ENCODE data around the gene ZBTB20. TPM values are rescaled to one million over a fixed set of nuclear protein-coding genes. Genes with fewer than 3 reads are reported as not detected.

ZBTB20 gene
- total RNA-seq, 1 experiment from 2014 or later: 3.7 TPM

DNA sequence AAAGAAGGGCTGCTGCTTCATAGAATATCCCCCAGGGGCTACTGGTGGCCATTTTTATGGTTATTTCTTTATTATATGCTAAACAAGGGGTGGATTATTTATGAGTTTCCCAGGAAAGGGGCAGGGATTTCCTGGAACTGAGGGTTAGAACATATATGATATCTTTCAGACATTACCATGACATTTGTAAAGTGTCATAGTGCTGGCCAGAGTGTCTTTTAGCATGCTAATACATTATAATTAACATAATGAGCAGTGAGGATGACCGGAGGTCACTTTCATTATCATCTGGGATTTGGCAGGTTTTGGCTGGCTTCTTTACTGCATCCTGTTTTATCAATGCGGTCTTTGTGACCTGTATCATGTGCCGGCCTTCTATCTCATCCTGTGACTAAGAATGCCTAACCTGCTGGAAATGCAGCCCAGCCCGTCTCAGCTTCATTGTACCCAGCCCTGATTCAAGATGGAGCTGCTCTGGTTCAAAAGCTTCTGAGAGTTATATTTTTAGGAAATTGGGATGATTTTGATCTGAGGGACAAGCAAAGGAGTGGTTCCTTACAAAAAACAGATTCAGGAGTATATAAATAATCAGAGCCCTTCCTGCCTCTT, 9.1 kb upstream of the ZBTB20 start:
- ChIA-PET CTCF (no interaction called here), POLR2A (ENCODE audit: unreplicated experiment) (no interaction called here)
- H3K36me3 ChIP-seq (ENCODE audit: low read depth, low read length): no peaks in the 10 kb centered on the region
- no peaks in the 10 kb centered on the region for H3K9me2 ChIP-seq (replicated peaks; ENCODE audit: low read length)
- H3K27ac ChIP-seq (ENCODE audit: low read length): no peak overlapping the region
- no TSS peak for BruUV-seq (replicated peaks)
- H3K27me3 ChIP-seq (ENCODE audit: low read length): 0 out of 2 replicates have a peak, but pooled peaks cover 5% of the 10 kb centered on the region
- H3K79me2 ChIP-seq (ENCODE audit: low read length): no peaks in the 10 kb centered on the region
- no peaks in the 10 kb centered on the region for H4K20me1 ChIP-seq (ENCODE audit: low read length)
- intact Hi-C loops (cut with micrococcal nuclease): no loop called here
- H3K4me1 ChIP-seq (ENCODE audit: insufficient read depth, low read length): no peaks in the 10 kb centered on the region
- H2AFZ ChIP-seq (ENCODE audit: low read length): no peak overlapping the region
- DNase-seq (peak; percentile 26), ATAC-seq (peak; percentile 86)
- H3K4me3 ChIP-seq (ENCODE audit: low read length): no peak overlapping the region
- H3F3A ChIP-seq (ENCODE audit: low read length, unreplicated experiment): no peaks in the 10 kb centered on the region
- TF ChIP-seq, protein P1, sequence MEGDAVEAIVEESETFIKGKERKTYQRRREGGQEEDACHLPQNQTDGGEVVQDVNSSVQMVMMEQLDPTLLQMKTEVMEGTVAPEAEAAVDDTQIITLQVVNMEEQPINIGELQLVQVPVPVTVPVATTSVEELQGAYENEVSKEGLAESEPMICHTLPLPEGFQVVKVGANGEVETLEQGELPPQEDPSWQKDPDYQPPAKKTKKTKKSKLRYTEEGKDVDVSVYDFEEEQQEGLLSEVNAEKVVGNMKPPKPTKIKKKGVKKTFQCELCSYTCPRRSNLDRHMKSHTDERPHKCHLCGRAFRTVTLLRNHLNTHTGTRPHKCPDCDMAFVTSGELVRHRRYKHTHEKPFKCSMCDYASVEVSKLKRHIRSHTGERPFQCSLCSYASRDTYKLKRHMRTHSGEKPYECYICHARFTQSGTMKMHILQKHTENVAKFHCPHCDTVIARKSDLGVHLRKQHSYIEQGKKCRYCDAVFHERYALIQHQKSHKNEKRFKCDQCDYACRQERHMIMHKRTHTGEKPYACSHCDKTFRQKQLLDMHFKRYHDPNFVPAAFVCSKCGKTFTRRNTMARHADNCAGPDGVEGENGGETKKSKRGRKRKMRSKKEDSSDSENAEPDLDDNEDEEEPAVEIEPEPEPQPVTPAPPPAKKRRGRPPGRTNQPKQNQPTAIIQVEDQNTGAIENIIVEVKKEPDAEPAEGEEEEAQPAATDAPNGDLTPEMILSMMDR (conservative IDR thresholded peaks at IDR 0.05; ENCODE audit: low read depth, low read length): no peak
- TF ChIP-seq EZH2 (IDR thresholded peaks at IDR 0.05; ENCODE audit: low read length, unreplicated experiment): no peak
- no peak for TF ChIP-seq EZH2phosphoT487 (IDR thresholded peaks at IDR 0.05; ENCODE audit: borderline replicate concordance, low read length)
- no peak overlapping the region for H3K9ac ChIP-seq (ENCODE audit: low read length)
- H3K9me3 ChIP-seq (ENCODE audit: low read length): no peaks in the 10 kb centered on the region
- no peak overlapping the region for H3K4me2 ChIP-seq (ENCODE audit: low read length)

DNA sequence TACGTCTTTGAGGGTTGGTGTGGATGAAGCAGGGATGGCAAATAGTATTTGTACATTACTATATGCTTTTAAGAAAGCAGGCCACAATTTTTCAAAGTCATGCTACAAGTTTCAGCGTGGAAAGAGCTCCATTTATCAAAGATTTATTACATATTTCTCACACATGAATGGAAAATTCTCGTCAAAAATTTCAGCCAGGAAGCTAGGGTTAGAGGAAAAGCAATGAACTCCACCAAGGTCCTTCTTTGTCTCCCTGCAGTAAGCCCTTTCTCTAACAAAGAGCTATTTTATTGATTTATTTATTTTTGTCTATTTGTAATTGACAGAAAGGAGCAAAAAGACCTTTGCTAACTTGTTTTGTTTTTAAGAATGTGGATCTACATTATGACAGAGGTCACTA, 7.5 kb upstream of the ZBTB20 start:
- ChIA-PET CTCF (no interaction called here), POLR2A (ENCODE audit: unreplicated experiment) (no interaction called here)
- no peaks in the 10 kb centered on the region for H4K20me1 ChIP-seq (ENCODE audit: low read length)
- H3K36me3 ChIP-seq (ENCODE audit: low read depth, low read length): no peaks in the 10 kb centered on the region
- ATAC-seq: no peak
- 0 out of 2 replicates have a peak, but pooled peaks cover 5% of the 10 kb centered on the region for H3K27me3 ChIP-seq (ENCODE audit: low read length)
- no peak for DNase-seq
- TF ChIP-seq, protein P1 (conservative IDR thresholded peaks at IDR 0.05; ENCODE audit: low read depth, low read length): no peak
- no peak for TF ChIP-seq EZH2 (IDR thresholded peaks at IDR 0.05; ENCODE audit: low read length, unreplicated experiment)
- TF ChIP-seq EZH2phosphoT487 (IDR thresholded peaks at IDR 0.05; ENCODE audit: borderline replicate concordance, low read length): no peak
- no peaks in the 10 kb centered on the region for H3F3A ChIP-seq (ENCODE audit: low read length, unreplicated experiment)
- H3K79me2 ChIP-seq (ENCODE audit: low read length): no peaks in the 10 kb centered on the region
- no peak overlapping the region for H3K4me2 ChIP-seq (ENCODE audit: low read length)
- H3K27ac ChIP-seq (ENCODE audit: low read length): no peak overlapping the region
- no peak overlapping the region for H2AFZ ChIP-seq (ENCODE audit: low read length)
- no peak overlapping the region for H3K9ac ChIP-seq (ENCODE audit: low read length)
- no TSS peak for BruUV-seq (replicated peaks)
- no peaks in the 10 kb centered on the region for H3K9me3 ChIP-seq (ENCODE audit: low read length)
- no peaks in the 10 kb centered on the region for H3K9me2 ChIP-seq (replicated peaks; ENCODE audit: low read length)
- no peak overlapping the region for H3K4me3 ChIP-seq (ENCODE audit: low read length)
- no peaks in the 10 kb centered on the region for H3K4me1 ChIP-seq (ENCODE audit: insufficient read depth, low read length)
- intact Hi-C loops (cut with micrococcal nuclease): no loop called here

DNA sequence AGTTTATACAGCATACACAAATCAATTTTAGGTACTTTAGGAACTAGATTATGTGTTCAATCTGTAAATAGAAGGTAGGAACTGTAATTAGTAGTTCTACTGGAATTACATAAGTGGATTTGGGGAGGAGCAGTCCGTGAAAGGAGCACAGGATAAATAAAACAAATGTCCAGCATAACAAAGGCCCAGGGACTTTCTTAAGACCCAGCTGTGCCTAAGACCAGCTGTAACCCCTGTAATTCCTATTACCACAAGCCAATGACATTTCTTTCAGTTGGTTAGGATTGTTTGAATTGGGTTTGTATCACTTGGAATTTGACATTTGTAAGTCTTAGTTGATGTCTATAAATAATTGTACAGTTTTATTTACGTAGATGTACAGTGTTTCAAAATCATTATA, 4.8 kb upstream of the ZBTB20 start:
- peaks cover 7% of the 10 kb centered on the region; the same call in 1 of the 2 replicates for H3K4me1 ChIP-seq (ENCODE audit: insufficient read depth, low read length)
- H3K27ac ChIP-seq (ENCODE audit: low read length): no peak overlapping the region
- no peak overlapping the region for H3K4me2 ChIP-seq (ENCODE audit: low read length)
- TF ChIP-seq, protein P1 (conservative IDR thresholded peaks at IDR 0.05; ENCODE audit: low read depth, low read length): no peak
- TF ChIP-seq EZH2phosphoT487 (IDR thresholded peaks at IDR 0.05; ENCODE audit: borderline replicate concordance, low read length) (no peak), EZH2 (IDR thresholded peaks at IDR 0.05; ENCODE audit: low read length, unreplicated experiment) (no peak)
- ChIA-PET POLR2A (ENCODE audit: unreplicated experiment) (no interaction called here), CTCF (no interaction called here)
- H3K4me3 ChIP-seq (ENCODE audit: low read length): no peak overlapping the region
- H3K9me2 ChIP-seq (replicated peaks; ENCODE audit: low read length): no peaks in the 10 kb centered on the region
- no peak for ATAC-seq
- H3F3A ChIP-seq (ENCODE audit: low read length, unreplicated experiment): no peaks in the 10 kb centered on the region
- no peak for DNase-seq
- no TSS peak for BruUV-seq (replicated peaks)
- no peaks in the 10 kb centered on the region for H3K36me3 ChIP-seq (ENCODE audit: low read depth, low read length)
- no peak overlapping the region for H3K9ac ChIP-seq (ENCODE audit: low read length)
- H3K79me2 ChIP-seq (ENCODE audit: low read length): no peaks in the 10 kb centered on the region
- no peaks in the 10 kb centered on the region for H4K20me1 ChIP-seq (ENCODE audit: low read length)
- intact Hi-C loops (cut with micrococcal nuclease): no loop called here
- no peak overlapping the region for H2AFZ ChIP-seq (ENCODE audit: low read length)
- no peaks in the 10 kb centered on the region for H3K9me3 ChIP-seq (ENCODE audit: low read length)
- H3K27me3 ChIP-seq (ENCODE audit: low read length): 0 out of 2 replicates have a peak, but pooled peaks cover 5% of the 10 kb centered on the region

Data from PC-3 (cell line).